DMS 273 (cell line): ENCODE results near the gene OAS2.
A peak's percentile ranks its signal among the peaks of the same experiment; 100 is the strongest.
"Not testable (repeated sequence)": the region's sequence is repeated elsewhere in the genome, so short reads cannot be mapped to it uniquely, and the experiment has no call there.

Experiments used
- DNase-seq: peaks from one replicate; lab custom pipeline; 2025; ENCODE audit not compliant: unreplicated experiment; lab: John Stamatoyannopoulos, UW

OAS2 gene

DNA sequence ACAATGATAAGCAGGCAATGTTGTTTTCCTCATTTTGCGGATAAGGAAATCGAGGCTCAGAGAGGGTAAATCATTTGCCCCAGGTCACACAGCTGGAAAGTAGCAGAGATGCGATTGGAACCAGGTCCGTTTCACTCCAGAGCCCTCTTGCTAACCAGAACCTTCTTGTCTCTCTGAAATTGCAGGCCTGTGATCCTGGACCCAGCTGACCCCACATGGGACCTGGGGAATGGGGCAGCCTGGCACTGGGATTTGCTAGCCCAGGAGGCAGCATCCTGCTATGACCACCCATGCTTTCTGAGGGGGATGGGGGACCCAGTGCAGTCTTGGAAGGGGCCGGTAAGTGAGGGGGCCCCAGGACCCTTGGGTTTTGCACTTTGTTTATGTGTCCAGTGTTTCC lies 30.6 kb upstream of the OAS2 start:
- DNase-seq = no peak

DNA sequence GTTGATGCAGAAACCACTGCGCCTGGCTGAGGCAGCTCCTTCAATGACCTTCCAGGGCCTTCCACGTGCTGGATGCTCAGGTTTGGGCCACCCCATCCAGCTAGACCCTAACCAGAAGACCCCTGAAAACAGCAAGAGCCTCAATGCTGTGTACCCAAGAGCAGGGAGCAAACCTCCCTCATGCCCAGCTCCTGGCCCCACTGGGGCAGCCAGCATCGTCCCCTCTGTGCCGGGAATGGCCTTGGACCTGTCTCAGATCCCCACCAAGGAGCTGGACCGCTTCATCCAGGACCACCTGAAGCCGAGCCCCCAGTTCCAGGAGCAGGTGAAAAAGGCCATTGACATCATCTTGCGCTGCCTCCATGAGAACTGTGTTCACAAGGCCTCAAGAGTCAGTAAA lies 29.5 kb upstream of the OAS2 start:
- no peak for DNase-seq

DNA sequence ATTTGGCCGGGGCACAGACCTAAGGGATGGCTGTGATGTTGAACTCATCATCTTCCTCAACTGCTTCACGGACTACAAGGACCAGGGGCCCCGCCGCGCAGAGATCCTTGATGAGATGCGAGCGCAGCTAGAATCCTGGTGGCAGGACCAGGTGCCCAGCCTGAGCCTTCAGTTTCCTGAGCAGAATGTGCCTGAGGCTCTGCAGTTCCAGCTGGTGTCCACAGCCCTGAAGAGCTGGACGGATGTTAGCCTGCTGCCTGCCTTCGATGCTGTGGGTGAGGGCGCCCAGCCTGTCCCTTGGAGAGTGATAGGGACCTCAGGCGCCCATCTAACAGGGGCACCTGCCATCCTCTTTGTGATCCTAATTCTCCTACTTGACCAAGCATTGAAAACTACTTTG lies 27.6 kb upstream of the OAS2 start:
- DNase-seq = no peak

DNA sequence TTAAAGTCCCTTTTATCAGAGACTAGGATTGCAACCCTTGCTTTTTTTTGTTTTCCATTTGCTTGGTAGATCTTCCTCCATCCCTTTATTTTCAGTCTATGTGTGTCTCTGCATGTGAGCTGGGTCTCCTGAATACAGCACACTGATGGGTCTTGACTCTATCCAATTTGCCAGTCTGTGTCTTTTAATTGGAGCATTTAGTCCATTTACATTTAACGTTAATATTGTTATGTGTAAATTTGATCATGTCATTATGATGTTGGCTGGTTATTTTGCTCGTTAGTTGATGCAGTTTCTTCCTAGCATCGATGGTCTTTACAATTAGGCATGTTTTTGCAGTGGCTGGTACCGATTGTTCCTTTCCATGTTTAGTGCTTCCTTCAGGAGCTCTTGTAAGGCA lies 21.2 kb upstream of the OAS2 start:
- DNase-seq = not testable (repeated sequence)

DNA sequence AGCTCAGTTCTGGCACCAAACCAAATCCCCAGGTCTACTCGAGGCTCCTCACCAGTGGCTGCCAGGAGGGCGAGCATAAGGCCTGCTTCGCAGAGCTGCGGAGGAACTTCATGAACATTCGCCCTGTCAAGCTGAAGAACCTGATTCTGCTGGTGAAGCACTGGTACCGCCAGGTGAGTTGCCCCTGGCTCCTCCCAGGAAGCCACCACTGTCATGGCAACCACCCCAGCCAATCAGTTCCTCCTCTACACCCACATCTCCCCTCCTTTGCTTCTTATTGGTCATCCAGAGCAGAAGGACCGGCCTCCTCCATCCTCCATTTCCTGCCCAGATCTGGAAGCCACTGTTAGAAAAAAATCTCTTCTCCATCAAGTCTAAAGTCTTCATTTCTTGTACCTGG lies 17.2 kb upstream of the OAS2 start:
- no peak for DNase-seq

DNA sequence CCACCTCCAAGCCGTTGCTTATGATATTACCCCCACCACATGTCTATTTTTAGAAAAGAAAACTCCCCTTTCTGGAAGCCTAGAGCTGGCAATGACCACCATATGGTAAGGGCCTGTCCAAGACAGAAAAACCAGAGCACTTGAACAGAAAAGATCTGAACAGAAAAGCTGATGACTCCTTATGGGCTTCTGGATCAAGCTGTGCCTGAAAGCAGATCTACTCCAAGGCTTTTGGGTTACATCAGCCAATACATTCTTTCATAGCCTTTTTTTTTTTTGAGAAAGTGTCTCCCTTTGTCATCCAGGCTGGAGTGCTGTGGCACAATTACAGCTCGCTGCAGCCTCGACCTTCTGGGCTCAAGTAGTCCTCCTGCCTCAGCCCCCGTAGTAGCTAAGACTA lies 16.8 kb upstream of the OAS2 start:
- DNase-seq = no peak

DNA sequence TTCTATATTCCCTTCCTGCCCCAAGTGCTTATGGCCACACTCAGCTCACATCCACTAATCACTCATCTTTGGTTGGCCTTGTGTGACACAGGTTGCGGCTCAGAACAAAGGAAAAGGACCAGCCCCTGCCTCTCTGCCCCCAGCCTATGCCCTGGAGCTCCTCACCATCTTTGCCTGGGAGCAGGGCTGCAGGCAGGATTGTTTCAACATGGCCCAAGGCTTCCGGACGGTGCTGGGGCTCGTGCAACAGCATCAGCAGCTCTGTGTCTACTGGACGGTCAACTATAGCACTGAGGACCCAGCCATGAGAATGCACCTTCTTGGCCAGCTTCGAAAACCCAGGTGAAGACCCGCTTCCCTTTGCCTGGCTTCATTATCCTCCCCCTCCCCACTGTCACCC lies 15.8 kb upstream of the OAS2 start:
- DNase-seq = no peak

DNA sequence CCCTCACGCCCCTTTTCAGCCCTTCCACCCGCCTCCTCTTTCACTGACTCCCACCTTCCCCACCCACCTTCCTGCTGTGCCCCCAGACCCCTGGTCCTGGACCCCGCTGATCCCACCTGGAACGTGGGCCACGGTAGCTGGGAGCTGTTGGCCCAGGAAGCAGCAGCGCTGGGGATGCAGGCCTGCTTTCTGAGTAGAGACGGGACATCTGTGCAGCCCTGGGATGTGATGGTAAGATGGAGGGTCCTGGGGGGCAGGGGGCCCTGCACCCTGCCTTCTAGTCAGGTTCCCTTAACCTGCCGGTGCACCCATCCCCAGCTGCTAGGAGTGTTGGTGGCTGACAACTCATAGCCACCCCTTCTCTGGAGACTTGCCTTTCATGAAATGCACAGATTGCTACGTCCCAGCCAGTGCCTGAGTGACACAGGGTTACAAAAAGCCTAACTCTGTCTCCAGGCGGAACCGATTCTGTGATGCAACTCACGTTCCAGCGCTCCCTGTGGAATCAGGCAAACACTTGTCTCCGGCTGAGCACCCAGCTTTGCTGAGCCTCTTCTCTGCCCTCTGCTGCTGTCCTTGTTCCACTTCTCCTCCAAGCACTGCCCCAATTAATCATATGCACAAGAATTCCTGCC lies 15.0 kb upstream of the OAS2 start:
- no peak for DNase-seq

DNA sequence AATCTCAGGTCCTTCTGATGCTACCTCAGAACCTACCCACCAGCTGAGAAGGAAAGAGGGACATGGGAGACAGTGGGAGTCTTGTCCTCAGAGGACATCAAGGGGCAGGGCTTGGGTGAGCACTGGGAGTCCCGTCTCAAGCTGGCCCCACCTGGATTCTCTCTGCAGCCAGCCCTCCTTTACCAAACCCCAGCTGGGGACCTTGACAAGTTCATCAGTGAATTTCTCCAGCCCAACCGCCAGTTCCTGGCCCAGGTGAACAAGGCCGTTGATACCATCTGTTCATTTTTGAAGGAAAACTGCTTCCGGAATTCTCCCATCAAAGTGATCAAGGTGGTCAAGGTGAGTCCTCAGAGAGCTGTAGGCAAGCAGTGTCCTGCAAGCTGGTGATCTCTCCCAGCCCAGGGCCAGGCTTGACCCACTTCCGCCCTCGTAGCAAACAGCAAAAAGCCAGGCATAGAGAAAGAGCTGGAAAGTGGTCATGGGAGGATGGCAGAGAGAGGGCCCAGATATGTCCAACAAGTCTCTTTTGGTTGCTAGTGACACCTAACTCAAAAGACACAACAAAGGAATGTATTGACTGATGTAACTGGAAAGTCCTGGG lies 14.2 kb upstream of the OAS2 start:
- no peak for DNase-seq

DNA sequence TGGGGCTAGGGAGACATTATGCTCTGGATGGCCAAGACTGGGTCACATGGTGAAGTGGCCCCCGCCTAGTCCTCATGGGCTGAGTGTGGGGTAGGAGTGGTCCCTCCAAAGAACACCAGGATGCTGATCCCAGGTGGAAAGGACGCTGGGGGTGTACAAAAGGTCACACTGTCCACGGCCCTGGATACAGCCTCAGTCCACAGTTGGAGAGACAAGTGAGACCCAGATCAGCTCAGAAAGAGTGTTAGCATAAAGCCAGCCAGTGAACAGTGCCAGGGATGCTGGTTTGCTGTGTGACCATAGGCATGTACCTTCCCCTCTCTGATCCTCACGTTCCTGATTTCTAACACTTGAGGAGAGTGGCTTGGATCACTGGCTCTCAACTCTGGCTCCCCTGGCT lies 13.4 kb upstream of the OAS2 start:
- DNase-seq = no peak

DNA sequence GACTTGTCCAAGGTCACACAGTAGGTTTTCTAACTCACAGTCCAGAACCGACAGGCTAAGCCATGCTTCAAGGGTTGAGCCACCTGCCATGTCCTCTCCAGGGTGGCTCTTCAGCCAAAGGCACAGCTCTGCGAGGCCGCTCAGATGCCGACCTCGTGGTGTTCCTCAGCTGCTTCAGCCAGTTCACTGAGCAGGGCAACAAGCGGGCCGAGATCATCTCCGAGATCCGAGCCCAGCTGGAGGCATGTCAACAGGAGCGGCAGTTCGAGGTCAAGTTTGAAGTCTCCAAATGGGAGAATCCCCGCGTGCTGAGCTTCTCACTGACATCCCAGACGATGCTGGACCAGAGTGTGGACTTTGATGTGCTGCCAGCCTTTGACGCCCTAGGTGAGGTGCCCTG lies 12.7 kb upstream of the OAS2 start:
- DNase-seq = no peak

DNA sequence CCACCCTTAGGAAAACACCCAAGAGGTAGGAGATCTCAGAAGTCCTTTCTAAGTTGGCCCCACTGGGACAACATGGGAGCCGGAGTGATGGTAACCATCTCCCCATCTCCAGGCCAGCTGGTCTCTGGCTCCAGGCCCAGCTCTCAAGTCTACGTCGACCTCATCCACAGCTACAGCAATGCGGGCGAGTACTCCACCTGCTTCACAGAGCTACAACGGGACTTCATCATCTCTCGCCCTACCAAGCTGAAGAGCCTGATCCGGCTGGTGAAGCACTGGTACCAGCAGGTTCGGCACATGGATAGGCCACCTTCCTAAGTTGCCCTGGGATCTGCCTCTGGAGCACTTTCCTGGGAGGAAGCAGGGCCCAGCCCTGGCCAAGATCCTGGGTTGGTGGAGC lies 11.0 kb upstream of the OAS2 start:
- DNase-seq = peak; percentile 22

DNA sequence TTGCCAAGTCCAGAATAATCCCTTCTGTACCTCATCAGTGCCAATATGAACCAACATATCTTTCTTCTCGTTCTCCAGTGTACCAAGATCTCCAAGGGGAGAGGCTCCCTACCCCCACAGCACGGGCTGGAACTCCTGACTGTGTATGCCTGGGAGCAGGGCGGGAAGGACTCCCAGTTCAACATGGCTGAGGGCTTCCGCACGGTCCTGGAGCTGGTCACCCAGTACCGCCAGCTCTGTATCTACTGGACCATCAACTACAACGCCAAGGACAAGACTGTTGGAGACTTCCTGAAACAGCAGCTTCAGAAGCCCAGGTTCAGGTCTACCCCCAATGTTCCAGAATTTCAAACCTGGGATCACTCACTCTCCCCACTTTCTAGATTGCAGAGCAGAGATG lies 10.5 kb upstream of the OAS2 start:
- no peak for DNase-seq

DNA sequence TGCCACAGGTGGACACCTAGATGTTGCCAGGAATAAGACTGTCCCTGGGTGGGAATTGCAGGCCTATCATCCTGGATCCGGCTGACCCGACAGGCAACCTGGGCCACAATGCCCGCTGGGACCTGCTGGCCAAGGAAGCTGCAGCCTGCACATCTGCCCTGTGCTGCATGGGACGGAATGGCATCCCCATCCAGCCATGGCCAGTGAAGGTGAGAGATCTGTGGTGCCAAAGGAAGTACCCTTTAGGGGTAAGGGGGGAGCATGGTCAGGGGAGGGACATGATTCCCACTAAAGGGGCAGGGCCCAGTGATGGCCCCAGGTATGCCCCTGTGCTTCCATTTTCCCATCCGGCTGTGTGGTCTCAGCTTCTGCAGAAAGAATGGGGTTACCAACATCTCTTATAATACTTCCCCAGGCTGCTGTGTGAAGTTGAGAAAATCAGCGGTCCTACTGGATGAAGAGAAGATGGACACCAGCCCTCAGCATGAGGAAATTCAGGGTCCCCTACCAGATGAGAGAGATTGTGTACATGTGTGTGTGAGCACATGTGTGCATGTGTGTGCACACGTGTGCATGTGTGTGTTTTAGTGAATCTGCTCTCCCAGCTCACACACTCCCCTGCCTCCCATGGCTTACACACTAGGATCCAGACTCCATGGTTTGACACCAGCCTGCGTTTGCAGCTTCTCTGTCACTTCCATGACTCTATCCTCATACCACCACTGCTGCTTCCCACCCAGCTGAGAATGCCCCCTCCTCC lies 8.6 kb upstream of the OAS2 start:
- DNase-seq = no peak

DNA sequence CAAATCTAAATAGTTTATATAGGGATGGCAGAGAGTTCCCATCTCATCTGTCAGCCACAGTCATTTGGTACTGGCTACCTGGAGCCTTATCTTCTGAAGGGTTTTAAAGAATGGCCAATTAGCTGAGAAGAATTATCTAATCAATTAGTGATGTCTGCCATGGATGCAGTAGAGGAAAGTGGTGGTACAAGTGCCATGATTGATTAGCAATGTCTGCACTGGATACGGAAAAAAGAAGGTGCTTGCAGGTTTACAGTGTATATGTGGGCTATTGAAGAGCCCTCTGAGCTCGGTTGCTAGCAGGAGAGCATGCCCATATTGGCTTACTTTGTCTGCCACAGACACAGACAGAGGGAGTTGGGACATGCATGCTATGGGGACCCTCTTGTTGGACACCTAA lies 7.9 kb upstream of the OAS2 start:
- DNase-seq = no peak

DNA sequence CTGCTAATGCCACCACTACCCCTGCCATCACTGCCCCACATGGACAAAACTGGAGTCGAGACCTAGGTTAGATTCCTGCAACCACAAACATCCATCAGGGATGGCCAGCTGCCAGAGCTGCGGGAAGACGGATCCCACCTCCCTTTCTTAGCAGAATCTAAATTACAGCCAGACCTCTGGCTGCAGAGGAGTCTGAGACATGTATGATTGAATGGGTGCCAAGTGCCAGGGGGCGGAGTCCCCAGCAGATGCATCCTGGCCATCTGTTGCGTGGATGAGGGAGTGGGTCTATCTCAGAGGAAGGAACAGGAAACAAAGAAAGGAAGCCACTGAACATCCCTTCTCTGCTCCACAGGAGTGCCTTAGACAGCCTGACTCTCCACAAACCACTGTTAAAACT lies 7.1 kb upstream of the OAS2 start:
- peak; percentile 86 for DNase-seq

DNA sequence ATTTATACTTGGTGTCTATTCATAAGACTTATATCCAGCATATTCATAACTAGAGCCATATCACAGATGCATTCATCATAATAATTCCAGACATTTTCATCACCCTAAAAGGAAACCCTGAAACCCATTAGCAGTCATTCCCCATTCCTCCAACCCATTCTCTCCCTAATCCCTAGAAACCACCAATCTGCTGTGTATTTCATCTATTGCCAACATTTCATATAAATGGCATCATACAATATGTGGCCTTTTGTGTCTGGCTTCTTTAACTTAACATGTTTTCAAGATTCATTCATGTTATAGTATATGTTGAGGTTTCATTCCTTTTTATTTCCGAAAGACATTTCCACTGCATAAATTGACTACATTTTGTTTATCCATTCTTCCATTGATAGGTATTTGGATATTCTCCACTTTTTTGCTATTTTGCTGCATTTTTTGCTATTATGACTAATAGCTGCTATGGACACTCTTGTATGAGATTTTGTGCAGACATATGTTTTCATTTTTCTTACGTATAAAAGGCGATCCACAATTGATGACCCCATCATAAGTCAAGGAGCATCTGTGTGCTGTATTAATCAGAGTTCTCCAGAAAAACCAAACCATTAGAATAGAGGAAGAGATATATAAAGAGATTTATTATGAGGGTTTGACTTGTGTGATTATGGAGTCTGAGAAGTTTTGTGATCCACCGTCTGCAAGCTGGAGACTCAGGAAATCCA lies 5.1 kb upstream of the OAS2 start:
- DNase-seq = peak; percentile 10

DNA sequence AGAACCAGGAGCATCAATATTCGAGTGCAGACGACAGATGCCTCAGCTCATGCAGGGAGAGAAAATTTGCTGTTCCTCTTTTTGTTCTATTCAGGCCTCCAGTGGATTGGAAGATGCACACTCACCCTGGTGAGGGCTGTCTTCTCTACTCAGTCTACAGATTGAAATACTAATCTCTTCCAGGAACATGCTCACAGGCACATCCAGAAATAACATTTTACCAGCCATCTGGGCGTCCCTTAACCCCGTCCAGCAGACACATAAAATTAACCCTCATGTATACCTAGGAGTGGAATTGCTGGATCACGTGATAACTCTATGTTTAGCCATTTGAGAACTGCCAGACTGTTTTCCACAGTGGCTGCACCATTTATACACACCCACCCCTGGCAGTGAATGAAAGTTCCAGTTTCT lies 4.5 kb upstream of the OAS2 start:
- DNase-seq = peak; percentile 36

DNA sequence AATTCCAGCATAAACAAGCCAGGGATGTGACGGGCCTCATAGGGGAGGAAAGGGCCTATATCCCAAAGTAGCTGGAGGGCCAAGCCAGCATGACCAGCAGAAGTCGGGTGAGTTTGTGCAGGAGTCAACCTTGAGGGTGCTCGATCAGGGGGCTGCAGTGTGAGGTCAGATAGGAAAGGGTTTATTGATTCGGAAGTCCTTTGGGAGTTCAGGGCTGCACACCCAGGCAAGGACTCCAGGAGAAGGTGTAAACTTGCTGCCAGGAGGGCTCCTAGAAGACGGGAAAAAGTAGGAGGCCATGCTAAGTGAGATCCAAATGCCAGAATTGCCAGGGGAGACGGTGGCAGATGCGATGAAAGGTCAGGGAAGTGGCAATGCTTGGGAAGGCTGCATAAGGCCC lies 3.4 kb upstream of the OAS2 start:
- DNase-seq = no peak

DNA sequence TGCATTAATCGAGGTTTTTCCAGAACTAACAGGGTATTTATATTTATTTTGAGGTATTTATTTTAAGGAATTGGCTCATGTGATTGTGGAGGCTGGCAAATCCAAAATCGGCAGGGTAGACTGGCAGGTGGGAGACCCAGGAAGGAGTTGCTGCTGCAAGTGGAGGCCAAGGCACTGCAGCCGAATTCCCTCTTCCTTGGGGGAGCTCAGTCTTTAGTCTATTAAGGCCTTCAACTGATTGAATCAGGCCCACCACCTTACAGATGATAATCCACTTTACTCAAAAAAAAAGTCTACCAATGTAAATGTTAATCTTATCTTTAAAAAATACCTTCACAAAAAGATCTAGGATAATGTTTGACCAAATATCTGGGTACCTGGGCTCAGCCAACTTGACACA lies 1.2 kb upstream of the OAS2 start:
- no peak for DNase-seq

DNA sequence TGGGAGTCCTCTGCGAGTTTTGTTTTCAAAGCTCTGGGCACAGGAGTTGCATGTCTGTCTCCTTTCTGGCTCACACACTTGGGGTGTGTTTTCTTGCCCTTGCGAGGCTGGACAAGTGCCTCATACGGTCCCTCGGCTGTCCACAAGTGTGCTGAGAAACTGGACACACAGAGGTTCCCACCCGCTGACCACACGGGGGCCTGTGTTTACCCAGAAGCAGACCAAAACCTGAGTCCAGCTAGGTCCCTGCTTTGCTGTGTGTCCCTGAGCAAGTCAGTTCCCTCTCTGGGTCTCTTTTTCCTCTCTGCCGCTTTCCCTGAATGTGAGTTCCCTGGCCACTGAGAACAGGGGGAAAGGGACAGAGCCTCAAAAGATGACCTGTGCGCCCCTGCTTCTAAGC lies 678 bp upstream of the OAS2 start:
- no peak for DNase-seq
